ENCODE data around the gene PTPRS.

Gene PTPRS

DNA sequence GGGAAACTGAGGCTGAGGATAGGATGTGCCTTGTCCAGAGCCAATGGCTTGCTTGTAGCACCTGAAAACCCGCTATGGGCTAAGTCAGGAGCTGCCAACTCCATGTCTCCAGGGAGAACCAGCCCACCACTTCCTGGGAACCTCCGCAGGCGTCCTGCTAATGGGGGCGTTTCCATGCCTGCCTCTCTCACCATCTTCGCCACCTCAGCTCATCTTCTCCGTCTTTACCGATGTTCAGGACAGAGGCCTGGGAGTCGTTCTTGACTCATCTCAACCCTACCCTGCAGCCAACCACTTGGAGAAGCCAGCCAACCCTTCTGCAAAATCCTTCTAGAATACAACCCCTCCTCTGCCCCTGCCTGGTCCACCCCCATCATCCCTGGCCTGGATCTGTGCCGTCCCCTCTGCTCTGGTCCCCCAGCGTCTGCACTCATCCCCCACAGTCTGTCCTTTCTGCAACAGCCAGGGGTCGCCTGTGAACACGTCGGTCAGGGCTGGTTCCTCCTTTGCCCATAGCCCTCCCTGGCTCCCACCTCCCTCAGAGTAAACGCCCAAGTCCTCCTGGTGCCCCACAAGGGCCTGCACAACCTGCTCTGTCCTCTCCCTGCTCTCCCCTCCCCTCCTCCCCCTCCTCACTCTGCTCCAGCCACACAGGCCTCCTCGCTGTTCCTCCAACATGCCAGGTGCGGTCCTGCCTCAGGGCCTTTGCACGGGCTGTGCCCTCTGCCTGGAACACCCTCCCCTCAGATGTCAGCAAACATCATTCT is 31.0 kb downstream of the PTPRS start:
- no peak for DNase-seq (ENCODE audit: low read depth in 4 of 4, low spot score in 1 of 4)

DNA sequence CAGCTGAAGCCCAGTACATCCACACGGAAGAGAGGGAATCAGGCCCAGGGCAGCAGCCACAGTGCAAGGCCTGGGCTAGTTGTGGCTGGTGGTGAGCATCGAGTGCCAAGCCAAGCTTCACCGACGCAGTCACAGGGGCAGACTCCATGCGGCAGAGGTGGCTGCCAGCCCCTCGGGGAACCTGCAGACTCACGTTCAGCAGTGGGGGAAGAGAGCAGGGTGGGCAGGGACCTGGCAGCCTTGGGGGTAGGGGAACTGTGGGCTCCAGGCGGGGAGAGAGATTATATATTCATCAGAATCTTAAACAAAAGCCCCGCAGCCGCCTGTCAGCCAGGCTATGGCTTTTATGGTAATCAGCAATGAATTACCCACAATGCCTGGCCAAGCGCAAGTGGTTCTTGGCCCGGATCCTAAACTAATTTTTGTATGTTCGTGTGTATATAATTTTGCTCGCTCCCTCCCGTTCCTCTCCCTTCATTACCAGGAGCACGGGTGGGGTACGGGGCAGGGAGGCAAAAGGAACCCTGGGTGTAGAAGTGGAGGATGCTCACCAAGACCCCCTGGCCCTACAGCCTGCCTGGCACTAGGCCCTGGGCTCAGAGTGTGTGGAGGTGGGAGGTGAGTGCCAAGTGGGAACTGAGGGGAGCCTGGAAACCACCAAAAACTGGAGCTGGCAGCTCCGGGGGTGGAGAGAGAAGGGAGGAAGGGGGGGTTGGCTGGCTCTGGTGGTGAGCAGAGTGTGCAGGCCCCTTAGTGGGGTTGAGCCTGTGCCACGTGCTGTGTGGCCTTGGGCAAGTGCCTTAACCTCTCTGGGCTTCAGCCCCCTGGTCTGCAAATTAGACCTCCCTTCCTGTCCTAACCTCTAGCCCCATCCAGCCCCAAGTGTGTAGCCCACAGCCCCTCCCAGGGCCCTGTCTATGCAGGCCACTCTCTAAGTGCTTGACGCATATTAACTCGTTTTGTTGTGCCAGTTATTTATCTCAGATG is 31.9 kb downstream of the PTPRS start:
- DNase-seq (ENCODE audit: low read depth in 4 of 4, low spot score in 1 of 4) = no peak

DNA sequence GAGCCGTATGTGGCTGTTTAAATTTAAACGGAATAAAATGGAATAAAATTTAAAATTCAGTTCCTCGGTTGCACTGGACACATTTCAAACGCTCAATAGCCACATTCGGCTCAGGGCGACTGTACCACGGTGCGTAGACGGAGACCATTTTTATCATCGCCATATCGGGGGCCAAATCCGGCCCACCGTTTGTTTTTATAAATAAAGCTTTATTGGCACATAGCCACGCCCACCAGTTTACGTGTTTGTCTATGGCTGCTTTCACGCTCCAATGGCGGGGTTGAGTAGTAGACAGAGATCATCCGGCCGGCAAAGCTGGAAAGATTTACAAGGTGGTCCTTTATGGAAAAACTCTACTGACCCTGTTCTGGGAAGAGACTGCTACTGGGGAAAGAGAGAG is 33.0 kb downstream of the PTPRS start:
- no peak for DNase-seq (ENCODE audit: low read depth in 4 of 4, low spot score in 1 of 4)

DNA sequence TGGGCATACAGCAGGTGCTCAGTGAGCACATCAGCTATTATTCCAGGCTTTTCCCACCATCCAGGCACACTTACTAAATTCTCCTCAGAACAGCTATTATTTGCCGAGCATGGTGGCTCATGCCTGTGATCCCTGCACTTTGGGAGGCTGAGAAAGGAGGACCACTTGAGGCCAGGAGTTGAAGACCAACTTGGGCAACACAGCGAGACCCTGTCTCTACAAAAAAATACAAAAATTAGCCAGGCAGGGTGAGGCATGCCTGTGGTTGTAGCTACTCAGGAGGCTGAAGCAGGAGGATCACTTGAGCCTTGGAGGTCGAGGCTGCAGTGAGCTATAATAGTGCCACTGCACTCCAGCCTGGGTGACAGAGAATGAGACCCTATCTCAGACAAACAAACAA is 35.4 kb downstream of the PTPRS start:
- no peak for DNase-seq (ENCODE audit: low read depth in 4 of 4, low spot score in 1 of 4)

DNA sequence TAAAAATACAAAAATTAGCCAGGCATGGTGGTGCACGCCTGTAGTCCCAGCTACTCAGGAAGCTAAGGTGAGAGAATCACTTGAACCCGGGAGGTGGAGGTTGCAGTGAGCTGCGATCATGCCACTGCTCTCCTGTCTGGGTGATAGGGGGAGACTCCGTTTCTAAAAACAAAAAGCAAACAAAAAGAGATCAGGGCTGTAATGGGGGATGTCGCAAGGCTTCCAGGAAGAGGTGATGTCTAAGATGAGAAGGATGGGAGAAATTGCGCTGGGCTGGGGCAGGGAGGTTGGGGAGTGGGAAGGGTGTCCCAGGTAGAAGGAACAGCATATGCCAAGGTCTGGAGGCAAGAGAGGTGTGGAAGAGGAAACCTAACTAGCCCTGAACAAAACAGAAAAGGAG is 36.1 kb downstream of the PTPRS start:
- no peak for DNase-seq (ENCODE audit: low read depth in 4 of 4, low spot score in 1 of 4)

DNA sequence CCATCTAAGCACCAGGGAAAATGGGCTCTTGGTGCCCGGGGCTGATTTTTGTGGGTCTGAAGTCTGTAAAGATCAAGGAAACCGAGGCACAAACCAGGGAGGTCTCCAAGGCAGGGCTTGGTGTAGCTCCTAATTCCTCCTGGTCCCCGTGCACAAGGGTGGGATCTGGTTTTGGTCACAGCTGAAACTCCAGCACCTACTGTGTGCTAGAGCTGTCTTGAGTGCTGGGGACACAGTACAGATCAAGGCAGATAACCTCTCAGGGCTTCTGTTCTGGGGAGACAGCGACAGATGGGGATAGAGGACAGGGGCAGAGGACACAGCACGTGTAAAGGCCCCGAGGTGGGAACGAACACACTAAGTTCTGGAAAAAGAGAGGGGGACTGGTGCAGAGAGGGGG is 37.4 kb downstream of the PTPRS start:
- DNase-seq (ENCODE audit: low read depth in 4 of 4, low spot score in 1 of 4) = no peak

DNA sequence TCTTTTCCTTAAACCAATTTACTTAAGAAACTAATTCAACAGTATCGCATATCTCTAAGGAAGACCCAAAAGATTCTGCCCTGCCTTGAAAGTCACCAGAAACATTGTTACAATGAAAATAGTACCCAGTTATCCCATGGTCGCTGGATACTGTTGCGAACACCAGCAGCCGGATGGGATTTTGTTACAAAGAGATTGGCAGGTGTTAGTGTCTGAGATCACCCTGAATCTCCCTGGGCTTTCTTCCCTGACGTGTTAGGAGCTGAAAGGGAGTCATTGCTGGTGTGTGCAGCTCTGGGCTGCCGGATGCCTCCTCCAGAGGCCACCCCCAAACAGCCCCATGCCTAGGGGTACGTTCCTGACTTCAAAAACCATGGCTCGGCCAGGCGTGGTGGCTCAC is 38.2 kb downstream of the PTPRS start:
- DNase-seq (ENCODE audit: low read depth in 4 of 4, low spot score in 1 of 4) = no peak

DNA sequence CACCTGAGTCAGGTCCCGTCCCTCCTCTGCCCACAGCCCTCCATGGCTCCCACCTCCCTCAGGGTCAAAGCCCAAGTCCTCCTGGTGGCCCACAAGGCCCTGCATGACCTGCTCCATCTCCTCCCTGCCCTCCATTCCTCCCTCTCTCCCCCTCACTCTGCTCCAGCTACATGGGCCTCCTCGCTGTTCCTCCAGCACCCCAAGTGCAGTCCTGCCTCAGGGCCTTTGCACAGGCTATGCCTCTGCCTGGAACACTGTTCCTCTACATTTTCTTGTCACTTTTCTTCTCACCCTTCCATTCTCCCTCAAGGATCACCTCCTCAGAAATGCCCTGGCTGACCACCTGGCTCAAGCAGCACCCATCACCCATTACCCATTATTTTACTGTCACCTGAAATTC is 41.5 kb downstream of the PTPRS start:
- DNase-seq (ENCODE audit: low read depth in 4 of 4, low spot score in 1 of 4) = no peak

DNA sequence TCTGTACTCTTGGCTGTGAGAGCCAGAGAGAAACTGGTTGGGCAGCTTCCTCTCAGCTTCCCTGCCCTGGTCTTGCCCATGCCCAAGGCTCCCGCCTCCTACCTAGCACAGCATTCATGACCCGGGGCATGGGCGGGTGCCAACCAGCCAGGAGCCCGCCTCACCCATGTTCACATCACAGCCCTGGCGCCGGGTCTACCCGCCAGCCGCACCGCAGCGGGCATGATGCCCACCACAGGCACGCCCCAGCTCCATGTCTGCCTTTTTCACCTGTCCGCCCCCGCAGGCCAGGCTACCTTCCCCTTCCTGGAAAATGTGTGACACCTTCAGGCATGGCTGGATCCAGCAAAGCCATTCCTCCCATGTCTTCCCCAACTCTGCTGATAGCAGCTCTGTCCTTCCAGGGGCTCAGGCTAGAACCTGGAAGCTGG is 42.1 kb downstream of the PTPRS start:
- DNase-seq (ENCODE audit: low read depth in 4 of 4, low spot score in 1 of 4) = no peak

DNA sequence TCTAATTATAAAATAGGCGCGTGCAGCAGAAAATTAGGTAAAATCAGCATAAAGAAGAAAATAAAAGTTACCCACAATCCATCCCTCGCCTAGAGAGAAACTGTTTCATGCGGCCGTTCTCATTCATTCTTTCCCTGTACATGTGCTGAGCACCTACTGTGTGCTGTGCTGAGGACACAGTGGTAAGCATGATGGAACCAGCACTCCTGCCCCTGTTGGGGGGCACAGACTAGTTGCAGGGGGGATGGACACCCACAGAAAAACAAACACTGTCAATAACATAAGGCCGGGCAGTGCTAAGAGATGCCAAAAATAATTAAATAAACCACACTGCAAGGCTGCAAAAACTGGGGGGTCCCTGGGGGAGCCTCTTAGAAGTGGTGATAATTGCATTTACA is 43.3 kb downstream of the PTPRS start:
- no peak for DNase-seq (ENCODE audit: low read depth in 4 of 4, low spot score in 1 of 4)

DNA sequence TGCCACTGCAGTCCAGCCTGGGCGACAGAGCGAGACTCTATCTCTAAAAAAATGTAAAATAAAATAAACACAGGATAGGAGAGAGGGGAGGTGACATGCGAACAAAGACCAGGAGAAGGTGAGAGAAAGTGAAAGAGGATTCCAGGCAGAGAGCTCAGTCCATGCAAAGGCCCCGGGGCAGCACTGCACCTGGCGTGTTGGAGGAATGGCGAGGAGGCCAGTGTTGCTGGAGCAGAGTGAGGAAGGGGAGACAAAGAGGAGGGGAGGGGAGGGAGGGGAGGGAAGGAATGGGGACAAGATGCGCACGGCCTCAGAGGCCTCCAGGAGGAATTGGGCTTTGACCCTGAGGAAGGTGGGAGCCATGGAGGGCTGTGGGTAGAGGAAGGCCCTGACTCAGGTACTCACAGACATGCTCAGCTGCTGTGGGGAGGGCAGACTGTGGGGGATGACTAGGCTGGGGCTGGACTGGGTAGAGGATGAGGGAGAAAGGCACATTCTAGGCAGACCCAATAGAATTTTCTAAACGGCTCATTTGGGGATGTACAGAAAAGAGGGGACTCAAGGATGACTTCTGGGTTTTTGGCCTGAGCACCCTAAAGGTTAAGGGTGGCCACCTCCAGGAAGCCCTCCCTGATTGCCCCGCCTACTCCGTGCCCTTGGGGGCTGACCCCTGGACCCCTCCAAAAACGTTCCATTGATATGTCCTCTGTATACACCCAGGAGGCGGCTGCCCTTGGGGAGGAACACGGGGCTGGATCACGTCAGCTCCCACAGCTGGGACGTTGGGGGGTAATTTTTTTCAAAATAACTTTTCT is 43.9 kb downstream of the PTPRS start:
- DNase-seq (ENCODE audit: low read depth in 4 of 4, low spot score in 1 of 4) = no peak

DNA sequence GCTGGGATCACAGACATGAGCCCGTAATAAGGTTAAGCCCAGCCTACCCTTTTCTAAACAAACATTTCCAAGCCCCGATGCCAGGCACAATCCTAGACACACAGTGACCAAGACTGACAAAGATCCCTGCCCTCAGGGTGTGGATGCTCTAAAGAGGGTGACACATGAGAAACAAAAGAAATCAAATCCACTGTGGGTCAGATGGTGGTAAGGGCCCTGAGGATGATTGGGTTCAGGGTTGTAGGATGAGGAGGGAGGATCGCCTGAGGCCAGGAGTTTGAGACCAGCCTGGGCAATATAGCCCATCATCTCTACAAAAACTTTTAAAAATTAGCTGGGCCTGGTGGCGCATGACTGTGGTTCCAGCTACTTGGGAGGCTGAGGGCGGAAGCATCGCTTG is 44.6 kb downstream of the PTPRS start:
- no peak for DNase-seq (ENCODE audit: low read depth in 4 of 4, low spot score in 1 of 4)

DNA sequence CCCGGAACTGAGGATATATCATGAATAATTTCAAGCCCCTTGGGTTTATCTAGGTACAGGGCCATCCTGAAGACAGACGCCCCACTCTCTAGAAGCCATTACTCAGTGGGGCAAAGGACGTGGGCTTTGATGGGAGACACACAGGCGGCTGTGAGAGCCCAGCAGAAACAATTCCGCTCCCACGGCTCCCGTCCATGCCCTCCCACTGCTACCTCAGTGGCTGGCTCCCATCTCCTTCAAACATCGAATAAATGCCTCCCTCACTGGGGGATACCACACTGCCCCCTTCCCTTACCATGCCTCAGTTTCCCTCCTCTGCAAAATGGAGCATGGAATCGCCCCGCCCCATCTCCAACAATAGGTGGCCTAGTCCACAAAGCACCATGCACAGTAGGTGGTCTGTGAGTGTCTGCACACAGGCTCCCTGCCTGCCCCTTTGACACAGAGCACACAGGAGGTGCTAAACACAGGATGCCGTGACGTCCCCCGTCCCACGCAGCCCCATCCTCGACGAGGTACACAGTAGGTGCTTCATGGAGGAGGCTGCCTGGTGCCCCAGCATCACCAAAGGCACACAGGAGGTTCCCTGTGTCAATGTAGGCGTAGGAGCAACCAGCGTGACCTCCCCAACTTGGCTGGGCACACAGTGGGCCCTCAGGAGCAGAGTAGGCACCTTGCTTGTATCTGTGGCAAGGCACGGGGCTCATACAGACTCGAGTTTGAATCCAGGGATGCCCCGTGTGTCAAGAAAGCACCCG is 46.0 kb downstream of the PTPRS start:
- no peak for DNase-seq (ENCODE audit: low read depth in 4 of 4, low spot score in 1 of 4)

DNA sequence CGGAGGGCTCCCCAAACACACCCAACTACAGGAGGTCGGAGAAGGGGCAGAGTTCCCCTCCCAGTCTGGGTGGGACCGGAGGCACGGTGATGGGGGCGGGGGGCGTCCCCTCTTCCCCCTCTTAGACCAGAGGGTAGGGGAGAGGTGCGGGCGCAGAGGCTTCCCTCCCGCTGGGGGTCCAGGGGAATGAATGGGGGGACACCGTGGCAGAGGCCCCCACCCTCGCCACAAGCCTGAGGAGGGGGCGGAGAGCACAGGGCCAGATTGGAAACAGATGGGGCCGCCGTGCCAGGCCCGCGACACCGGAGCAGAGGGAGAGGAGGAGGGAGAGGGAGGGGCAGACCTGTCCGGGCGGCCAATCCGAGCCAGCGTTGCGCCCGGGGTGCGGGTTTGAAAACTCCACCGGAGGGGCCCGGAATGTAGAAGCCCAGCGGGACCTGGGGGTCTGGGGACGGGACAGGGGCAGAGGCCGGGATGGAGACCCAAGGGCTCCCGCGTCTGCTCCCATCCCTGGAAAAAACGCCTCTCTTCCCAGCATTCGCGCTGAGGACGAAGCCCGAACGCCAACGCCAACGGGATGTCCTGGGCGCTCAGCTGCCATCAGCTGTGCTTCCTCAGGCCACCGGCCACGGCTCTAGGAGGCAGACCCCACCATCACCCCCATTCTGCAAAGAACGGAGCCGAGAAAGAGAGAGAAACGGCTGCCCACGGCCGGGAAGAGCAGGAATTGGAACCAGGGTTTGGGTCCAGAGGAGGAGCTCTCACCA is 46.8 kb downstream of the PTPRS start:
- DNase-seq (ENCODE audit: low read depth in 4 of 4, low spot score in 1 of 4) = no peak

DNA sequence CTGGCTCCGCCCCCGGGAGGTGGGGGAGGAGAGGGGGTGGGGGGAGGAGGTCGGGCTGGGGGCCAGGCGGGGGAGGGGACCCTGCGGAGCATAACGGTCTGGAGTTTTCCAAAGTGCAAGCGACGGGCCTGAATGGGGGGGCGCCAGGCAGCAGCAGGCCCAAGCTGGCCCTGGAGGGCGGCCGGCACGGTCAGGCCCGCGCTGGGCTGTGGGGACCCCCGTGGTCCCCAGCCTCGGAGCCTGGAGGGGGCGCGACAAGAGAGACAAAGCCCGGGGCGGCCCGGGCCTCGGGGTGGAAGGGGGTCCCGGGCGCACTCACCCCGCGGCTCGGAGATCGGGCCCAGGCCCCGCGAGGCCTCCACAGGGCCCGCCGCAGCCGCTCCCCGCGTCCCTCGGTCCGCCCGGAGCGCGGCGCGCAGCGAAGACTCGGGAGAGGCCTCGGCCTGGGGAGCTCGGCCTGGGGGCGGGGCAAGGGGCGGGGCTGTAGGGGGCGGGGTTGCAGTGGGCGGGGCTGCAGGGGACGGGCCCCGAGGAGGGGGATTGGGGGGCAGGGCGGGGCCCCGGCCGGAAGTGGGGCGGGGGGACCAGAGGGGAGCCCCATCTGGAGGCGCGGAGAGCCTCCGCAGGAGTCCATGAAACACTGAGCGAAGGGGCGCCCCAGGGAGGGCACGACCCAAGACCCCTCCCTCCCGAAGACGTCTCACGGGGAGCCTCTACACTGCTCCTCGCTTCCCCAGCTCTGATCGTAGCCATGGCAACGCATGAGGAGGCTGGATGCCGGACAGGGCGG is 47.6 kb downstream of the PTPRS start:
- DNase-seq (ENCODE audit: low read depth in 4 of 4, low spot score in 1 of 4) = peak; percentile 23 to 34 (median 29)

DNA sequence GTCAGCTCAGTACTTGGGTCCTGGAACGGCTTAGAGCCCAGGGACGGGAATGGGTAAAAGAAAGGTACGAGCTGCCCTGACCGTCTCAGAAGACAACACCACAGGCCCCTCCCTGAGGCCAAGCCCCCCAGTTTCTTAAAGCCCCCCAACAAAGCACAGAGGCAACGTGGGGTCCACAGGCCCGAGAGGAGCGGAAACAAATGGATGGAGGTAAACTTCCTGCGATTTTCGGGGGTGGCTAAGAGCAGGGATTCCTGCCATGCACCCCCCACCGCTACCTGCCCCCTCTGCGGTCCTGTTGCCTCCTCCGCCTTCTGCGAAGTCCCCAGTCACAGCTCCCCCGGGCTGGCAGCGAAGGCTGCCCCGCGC is 48.2 kb downstream of the PTPRS start:
- peak in 1 of 4 experiments; percentile 17 for DNase-seq (ENCODE audit: low read depth in 4 of 4, low spot score in 1 of 4)

DNA sequence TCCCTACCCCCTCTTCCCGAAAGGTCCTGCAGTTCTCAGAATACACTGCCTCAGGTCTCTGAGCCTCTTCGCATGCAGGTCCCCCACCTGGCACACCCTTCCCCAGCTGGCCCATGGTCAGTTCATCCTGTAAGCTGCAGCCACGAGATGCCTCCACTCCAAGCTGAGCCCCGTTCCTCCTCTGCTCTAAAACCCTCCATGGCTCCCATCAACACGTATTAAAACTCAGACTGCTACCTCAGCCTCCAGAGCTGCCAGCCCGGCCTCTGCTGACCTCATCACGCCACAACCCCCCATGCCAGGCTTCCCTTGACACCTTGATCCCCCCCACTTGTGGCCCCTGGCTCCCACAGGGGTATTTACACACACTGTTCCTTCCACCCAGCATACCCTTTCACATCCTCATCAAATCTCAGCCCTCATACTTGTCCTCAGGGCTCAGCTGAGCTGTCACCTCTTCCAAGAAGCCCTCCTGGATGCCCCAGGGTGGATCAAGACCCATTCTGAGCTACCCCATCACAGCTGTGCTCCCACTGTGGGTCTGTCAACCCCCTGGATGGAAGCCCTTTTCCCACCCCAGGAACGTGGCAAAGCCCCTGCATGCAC is 48.9 kb downstream of the PTPRS start:
- no peak for DNase-seq (ENCODE audit: low read depth in 4 of 4, low spot score in 1 of 4)

All from stimulated activated CD4-positive, alpha-beta T cell treated with anti-CD3 and anti-CD28 coated beads, Interleukin-1b, Interleukin-23, amount 100 ng/mL, for 24 hours (primary cell).